GM12801 (cell line): ENCODE data around the gene GLI2.

Experiments
- TF ChIP-seq, protein P1 (sequence below): IDR thresholded peaks from one replicate; pipeline ENCODE4 v1.5.1; 2011; ENCODE audit warnings: control low read depth; ENCODE audit not compliant: insufficient read length; ENCODE audit errors: extremely low read depth

GLI2 gene

DNA sequence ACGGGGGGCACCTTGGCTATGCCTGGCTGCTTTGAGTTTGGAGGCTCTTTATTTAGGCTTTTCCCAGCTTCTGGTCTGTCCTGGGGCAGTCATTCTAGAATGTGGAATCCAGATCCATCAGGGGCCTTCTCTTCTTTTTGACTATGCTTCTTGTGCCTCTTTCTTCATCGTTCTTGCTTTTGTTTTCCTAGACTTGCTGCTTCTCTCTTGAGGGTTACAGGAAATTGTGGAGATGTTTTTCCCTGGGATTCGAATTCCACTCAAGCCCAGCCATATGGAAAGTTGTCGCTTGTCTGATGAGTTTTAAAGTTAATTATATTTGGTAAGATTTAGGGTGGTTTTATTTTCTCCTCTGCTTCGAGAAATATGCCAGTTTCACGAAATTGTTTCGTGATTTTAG, 2.4 kb downstream of the GLI2 start:
- TF ChIP-seq, protein P1, sequence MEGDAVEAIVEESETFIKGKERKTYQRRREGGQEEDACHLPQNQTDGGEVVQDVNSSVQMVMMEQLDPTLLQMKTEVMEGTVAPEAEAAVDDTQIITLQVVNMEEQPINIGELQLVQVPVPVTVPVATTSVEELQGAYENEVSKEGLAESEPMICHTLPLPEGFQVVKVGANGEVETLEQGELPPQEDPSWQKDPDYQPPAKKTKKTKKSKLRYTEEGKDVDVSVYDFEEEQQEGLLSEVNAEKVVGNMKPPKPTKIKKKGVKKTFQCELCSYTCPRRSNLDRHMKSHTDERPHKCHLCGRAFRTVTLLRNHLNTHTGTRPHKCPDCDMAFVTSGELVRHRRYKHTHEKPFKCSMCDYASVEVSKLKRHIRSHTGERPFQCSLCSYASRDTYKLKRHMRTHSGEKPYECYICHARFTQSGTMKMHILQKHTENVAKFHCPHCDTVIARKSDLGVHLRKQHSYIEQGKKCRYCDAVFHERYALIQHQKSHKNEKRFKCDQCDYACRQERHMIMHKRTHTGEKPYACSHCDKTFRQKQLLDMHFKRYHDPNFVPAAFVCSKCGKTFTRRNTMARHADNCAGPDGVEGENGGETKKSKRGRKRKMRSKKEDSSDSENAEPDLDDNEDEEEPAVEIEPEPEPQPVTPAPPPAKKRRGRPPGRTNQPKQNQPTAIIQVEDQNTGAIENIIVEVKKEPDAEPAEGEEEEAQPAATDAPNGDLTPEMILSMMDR: no peak

DNA sequence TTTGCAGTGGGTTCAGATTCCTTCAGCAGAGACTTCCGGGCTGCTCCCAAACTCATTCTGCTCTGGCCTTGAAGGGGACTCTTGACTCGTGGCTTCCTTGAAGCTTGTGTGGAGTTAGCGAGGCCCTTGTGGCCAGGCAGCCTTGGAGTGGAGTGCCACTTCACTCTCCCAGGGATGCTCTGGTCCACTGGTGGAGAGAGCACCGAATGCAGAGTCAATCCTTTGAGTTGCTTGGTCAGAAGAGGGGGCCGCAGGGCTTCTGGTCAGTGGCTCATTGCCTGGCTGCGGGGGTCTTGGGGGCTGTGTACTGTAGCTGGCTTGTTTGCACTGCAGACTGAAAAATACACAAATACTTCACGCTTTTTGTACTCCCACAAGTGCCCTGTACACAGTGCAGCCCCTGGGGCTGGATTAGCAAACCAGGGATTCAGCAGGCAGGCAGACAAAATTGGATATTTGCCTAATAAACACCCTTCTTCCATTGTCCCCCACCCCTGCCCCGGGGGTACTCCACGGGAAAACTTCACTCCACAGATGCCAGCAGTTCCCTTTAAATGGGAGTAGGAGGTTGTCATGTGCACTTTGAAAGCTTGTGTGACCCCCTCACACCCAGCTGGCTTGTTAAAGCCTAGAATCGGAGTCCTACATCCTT, 3.2 kb downstream of the GLI2 start:
- TF ChIP-seq, protein P1: no peak

DNA sequence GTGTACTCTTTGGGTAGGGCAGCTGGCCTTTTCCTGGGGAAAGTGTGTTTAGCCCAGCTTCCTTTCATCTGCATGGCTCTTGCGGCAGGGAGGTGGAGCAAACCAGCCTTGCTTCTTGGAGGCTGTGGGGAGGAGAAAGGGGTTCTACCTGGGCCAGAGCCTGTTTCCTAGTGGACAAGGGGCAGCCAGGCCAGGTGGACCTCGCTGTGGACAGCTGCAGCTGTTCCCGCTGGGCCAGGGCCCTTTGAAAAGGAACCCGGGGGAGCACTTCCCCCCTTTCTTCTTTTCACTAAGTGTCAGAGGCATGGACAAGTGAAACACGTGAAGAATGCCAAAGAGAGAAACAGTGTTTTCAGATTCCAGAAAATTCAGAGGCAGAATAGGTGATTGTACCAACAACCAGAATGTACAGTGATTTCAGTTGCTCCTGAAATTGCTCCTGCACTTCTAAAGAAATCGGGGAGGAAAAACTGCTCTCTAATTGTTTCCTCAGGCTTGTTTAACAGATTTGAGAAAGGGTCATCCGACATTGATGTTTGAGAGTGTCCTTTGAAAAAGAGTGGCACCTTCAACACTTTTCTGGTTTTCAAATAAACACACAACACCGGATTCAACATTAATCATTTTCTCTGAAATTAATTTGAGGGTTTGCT, 3.9 kb downstream of the GLI2 start:
- TF ChIP-seq, protein P1: no peak

DNA sequence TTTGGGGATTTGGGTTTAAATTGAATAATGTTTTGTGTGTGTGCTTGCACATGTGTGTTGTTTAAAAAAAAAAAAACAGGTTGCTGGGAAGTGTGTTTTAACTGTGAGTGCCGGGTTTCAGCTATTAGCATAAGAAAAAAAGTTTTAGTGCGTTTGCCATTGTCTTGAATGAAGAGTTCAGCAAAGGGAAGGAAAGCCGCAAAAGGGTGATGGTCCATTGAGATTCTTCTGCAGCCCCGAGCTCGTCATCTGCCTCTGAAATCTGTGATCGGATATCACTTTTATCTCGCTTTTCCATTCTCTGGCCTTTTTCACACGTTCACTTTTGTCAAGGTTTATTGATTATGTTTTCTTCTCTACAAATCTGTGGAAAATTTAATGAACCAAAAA, 4.7 kb downstream of the GLI2 start:
- TF ChIP-seq, protein P1: no peak

DNA sequence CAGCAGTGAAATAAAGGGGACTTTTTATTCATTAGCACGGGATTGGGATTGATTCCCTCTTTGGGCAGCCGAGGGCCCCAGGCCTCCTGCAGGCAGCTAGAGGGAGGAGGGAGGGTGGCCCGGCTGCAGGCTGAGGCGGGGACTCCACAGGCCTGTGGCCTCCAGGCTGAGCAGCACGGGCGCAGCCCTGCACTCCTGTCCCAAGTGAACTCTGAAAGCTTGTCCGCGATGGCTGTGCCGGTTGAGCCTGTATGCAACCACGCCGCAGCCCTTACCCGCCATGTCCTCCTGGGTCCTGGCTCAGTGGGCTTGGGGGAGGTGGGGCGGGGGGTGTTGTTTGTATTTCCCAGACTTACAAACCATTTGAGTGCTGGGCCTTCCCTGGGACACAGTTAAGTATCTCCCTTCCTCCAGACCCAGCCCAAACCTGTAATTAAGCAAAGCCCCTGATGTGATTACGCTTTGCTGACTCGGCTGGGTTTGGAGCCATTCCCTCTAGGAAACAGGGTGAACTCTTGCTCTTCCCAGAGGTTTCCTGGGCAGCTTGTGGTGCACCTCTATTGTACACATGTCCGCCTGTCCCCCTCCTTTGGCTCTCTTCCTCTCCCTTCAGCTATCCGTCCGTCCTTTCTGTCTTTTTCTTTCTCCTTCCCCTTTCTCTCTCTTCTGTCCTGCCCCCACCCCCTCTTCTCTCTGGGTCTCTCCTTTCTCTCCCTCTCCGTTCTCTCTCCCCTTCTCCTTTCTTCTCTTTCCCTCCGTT, 5.3 kb downstream of the GLI2 start:
- TF ChIP-seq, protein P1: no peak

DNA sequence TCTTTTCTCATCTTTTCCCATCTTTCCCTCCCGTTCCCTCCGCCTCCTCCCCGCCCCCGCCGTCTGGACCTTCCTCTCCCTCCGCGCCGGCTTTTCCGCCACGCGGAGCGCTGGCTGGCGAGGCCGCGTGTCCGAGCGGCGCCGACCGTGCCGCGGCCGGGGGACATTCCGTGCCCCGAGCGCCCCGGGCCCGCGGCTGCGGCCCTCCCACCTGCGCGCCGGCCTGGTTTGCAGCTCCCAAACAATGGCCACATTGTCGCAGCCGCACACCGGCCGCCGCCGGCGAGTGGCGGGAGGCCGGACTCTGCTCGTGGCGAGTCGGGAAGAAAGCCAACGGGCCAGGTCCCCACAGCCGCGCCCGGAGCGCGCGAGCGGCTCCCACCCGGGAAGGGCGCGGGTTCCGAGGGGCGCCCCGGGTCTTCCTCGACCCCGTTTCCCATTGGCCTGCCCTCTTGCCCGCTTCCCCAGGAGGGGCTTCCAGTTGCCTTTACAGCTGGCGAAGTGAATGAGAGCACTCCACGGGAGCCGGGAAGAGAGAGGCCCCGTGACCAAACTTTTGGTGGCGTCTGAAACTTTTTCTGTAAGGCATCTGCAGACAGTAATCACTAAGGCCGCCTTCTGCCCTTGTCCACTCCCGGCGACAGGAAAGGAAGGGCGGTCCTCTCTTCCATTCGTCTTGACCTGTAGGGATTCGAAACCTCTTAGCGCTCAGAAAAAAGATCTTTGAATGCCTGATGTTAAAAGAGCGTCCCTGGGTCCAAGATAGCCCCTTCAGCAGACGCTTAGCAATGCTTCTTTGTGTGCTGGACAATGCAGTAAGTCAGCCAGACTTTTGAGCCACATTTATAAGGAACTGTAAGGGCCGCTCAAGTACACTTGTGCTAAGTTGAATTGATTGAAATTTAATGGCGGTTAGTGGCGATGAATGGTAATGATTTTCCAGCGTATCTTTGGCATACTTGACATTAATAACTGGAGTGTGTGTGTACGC, 6.2 kb downstream of the GLI2 start:
- TF ChIP-seq, protein P1: no peak
